GM10248 (cell line): ENCODE results near the gene MSH2.

Experiments used
- CTCF ChIA-PET: fragments of 300-600 bp; sonication (Branson Sonifier 250); formaldehyde crosslinking; extraction: SDS; loops from one replicate; lab custom pipeline; 2021; ENCODE audit warnings: antibody characterized with exemption; lab: Yijun Ruan, JAX
- POLR2A ChIA-PET: fragments of 350-650 bp; sonication (Branson Sonifier 250); formaldehyde crosslinking; extraction: SDS; loops from one replicate; lab custom pipeline; 2020; ENCODE audit warnings: antibody characterized with exemption; lab: Yijun Ruan, JAX
- DNase-seq: peaks from one replicate; pipeline ENCODE4 v3.0.0; 2012; ENCODE audit errors: extremely low spot score
- TF ChIP-seq, protein P1 (sequence below): IDR thresholded peaks from 2 replicates; pipeline ENCODE4 v1.5.1; 2012; ENCODE audit warnings: mild to moderate bottlenecking, low read depth; ENCODE audit errors: extremely low read depth, missing control alignments, control extremely low read depth

Gene MSH2

DNA sequence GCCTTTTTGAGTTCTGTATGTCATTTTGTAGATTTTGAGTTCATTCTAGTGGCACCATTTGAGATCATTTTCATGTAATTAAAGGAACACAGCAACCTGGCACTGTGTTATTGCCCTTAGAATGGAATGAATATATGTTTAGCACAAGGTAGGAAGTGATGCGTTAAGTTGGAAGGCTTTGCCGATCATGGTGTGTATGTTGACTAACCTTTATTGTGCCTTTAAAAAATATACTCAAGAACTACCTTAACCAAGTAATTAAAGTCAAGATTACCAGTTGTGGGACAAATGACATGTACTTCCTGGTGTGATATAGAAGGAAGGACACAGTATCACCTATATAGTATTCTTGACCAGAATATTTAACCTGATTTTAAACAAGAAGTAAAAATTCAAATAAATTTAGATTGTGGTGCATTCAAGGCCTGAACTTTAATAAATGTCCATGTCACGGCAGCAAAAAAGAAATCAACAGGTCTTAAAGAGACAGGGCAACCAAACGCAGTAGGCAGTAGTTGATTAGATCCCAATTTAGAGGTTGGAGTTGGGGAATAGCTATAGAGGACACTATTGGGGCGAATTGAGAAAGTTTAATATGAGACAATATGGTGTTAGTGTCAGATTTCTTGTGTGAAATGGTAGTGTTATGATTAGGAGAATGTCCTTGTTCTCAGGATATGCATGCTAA lies 68.6 kb downstream of the MSH2 start:
- TF ChIP-seq, protein P1, sequence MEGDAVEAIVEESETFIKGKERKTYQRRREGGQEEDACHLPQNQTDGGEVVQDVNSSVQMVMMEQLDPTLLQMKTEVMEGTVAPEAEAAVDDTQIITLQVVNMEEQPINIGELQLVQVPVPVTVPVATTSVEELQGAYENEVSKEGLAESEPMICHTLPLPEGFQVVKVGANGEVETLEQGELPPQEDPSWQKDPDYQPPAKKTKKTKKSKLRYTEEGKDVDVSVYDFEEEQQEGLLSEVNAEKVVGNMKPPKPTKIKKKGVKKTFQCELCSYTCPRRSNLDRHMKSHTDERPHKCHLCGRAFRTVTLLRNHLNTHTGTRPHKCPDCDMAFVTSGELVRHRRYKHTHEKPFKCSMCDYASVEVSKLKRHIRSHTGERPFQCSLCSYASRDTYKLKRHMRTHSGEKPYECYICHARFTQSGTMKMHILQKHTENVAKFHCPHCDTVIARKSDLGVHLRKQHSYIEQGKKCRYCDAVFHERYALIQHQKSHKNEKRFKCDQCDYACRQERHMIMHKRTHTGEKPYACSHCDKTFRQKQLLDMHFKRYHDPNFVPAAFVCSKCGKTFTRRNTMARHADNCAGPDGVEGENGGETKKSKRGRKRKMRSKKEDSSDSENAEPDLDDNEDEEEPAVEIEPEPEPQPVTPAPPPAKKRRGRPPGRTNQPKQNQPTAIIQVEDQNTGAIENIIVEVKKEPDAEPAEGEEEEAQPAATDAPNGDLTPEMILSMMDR = no peak
- POLR2A ChIA-PET = no interaction called here
- DNase-seq = no peak
- CTCF ChIA-PET = interaction anchor here (1.3 kb wide), 1 partner anchor 11 kb away, joined by 3 read pairs; no protein-coding TSS in a partner anchor

DNA sequence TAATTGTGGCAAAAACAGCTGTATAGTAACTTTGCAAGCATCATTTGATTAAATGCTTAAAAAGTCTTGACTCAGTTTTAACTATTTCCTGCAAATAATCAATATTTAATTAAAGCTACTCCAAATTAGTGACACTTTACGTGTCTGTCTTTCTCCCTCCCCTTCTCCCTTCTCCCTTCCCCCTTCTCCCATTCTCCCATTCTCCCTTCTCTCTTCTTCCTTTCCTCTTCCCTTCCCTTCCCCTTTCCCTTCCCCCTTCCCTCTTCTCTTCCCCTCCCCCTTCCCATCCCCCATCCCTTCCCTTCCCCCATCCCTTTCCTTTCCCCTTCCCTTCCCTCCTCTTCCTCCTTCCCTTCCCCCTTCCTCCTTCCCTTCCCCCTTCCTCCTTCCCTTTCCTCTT lies 76.9 kb downstream of the MSH2 start:
- CTCF ChIA-PET = no interaction called here
- POLR2A ChIA-PET = no interaction called here
- no peak for DNase-seq
- TF ChIP-seq, protein P1 = no peak

DNA sequence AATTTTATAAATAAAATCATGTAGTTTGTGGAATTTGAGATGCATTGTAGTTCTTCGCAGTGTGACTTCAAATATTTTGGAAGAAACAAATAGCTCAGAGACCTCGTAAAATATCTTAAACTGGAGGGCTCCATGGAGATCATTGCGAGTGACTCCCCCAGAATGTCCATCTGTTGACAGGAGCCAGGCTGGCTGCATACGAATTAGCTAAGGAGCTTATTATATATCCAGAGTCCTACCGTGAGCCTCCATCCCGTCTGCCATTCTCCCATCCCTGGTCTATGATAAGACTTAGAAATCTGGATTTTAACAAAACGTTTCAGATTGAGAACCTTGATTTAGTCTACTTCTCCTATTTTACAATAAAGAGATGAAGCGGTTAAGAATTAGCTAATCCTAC lies 80.2 kb downstream of the MSH2 start:
- no peak for DNase-seq
- POLR2A ChIA-PET = no interaction called here
- CTCF ChIA-PET = interaction anchor here (1.3 to 1.9 kb wide), 2 partner anchors 13 to 38 kb away, joined by 4 to 5 read pairs; no protein-coding TSS in a partner anchor
- TF ChIP-seq, protein P1 = no peak

DNA sequence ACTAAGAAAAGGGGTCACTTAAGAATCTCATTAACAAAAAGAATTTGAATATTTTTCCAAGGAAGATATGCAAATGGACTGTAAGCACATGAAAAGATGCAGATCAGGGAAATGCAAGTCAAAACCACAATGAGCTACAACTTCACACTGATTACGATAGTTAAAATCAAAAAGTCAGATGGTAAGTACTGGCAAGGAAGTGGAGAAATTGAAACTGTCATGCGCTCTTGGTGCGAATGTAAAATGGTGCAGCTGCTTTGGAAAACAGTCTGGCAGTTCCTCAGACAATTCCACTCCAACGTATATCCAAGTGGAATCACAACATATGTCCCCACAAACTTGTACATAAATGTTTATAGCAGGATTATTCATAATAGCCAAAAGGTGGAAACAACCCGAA lies 81.4 kb downstream of the MSH2 start:
- TF ChIP-seq, protein P1 = no peak
- ChIA-PET POLR2A (no interaction called here), CTCF (interaction anchor here (1.1 to 2.4 kb wide), 4 partner anchors 10 to 283 kb away, joined by 3 to 7 read pairs (median 6); no protein-coding TSS in a partner anchor)
- no peak for DNase-seq

DNA sequence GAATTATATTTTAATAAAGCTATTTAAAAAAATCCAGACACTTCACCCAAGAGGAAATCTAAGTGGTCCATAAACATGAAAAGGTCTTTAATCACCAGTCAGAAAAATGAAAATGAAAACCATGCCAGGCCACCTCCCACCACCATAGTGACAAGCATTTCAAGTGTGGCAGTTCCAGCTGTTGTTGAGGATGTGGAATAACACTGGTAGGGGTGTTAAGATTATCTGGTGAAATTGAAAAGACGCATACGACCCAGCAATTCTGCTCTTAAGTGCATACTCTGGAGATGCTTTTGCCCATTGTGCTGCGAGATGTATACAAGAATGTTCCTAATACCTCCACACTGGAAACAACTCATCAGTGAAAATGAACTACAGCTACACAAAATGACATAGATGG lies 82.2 kb downstream of the MSH2 start:
- POLR2A ChIA-PET = no interaction called here
- TF ChIP-seq, protein P1 = no peak
- CTCF ChIA-PET = interaction anchor here (1.1 to 2.4 kb wide), 4 partner anchors 10 to 282 kb away, joined by 3 to 7 read pairs (median 6); no protein-coding TSS in a partner anchor
- DNase-seq = no peak

DNA sequence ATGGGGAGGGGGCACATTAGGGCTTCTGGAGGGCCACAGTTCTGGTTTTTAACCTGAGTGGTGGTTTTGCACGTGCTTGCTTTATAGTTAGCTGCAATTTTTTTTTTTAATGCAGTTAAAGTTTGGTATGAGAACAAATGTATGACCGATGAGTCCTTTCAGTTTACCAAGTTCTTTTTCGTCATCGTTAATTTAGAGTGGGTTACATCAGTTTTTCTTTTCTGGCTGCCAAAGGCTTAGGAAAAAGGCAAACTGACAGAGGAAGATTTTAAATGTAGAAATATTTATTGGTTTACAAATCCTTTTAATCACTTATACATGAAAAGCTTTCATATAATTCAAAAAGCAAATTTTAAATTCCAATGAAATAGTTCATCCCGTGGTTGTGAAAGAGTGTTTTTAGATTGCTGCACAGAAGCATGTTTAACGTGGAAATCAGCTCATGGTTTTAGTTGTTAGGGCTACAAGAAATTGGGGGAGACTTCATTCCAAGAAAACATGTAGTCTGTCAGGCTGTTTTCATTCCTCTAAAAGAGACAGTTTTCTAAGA lies 82.9 kb downstream of the MSH2 start:
- TF ChIP-seq, protein P1 = no peak
- no peak for DNase-seq
- ChIA-PET CTCF (interaction anchor here (1.2 to 2.4 kb wide), 4 partner anchors 9 to 282 kb away, joined by 4 to 7 read pairs (median 6); no protein-coding TSS in a partner anchor), POLR2A (no interaction called here)
